HG02981 (cell line): ENCODE results near the gene HDAC5.

Experiments
- ATAC-seq: cut with Tn5 transposase; IDR thresholded peaks from one replicate; pipeline ENCODE4 v1.9.1; 2021; ENCODE audit warnings: mild to moderate bottlenecking, moderate library complexity; ENCODE audit not compliant: unreplicated experiment

The HDAC5 gene

GRCh38 chr17:44091200-44091997 lies 32.0 kb downstream of the HDAC5 start:
- no peak for ATAC-seq

GRCh38 chr17:44088254-44088653 lies 35.2 kb downstream of the HDAC5 start:
- no peak for ATAC-seq

GRCh38 chr17:44087319-44087718 lies 36.1 kb downstream of the HDAC5 start:
- ATAC-seq = no peak

- no peak for ATAC-seq
These were observed 36.8 kb downstream of the HDAC5 start for GRCh38 chr17:44086364-44087311.

- ATAC-seq = no peak
These were observed 37.5 kb downstream of the HDAC5 start for GRCh38 chr17:44085908-44086307.

- no peak for ATAC-seq
These were observed 38.5 kb downstream of the HDAC5 start for GRCh38 chr17:44084921-44085320.

GRCh38 chr17:44084131-44084538 lies 39.3 kb downstream of the HDAC5 start:
- ATAC-seq = no peak

- ATAC-seq = no peak
These were observed 40.1 kb downstream of the HDAC5 start for GRCh38 chr17:44083250-44083849.

- ATAC-seq = no peak
These were observed 41.0 kb downstream of the HDAC5 start for GRCh38 chr17:44082256-44082927.

GRCh38 chr17:44081681-44082080 lies 41.8 kb downstream of the HDAC5 start:
- ATAC-seq = no peak

- ATAC-seq = no peak
These were observed 43.3 kb downstream of the HDAC5 start for GRCh38 chr17:44079877-44080821.

GRCh38 chr17:44078412-44078811 lies 45.0 kb downstream of the HDAC5 start:
- ATAC-seq = no peak

GRCh38 chr17:44077595-44077909 lies 45.9 kb downstream of the HDAC5 start:
- ATAC-seq = no peak

GRCh38 chr17:44076716-44077594 lies 46.5 kb downstream of the HDAC5 start:
- ATAC-seq = no peak

- no peak for ATAC-seq
These were observed 47.7 kb downstream of the HDAC5 start for GRCh38 chr17:44075598-44076293.

- ATAC-seq = no peak
These were observed 48.5 kb downstream of the HDAC5 start for GRCh38 chr17:44074911-44075285.

GRCh38 chr17:44074231-44074910 lies 49.1 kb downstream of the HDAC5 start:
- no peak for ATAC-seq

- no peak for ATAC-seq
These were observed 51.7 kb downstream of the HDAC5 start for GRCh38 chr17:44071772-44072171.
